GM23248 (cell line): Measurements from ENCODE around the gene CHST11. TPM values are rescaled to one million over a fixed set of nuclear protein-coding genes. Genes with fewer than 3 reads are reported as not detected.

Experiments used
- DNase-seq: peaks from one replicate; pipeline ENCODE4 v3.0.0-alpha.2; 2015
- H2AFZ ChIP-seq: fragments of 200-600 bp; sonication (generic); 2 replicates; pipeline ENCODE4 v1.6.1; 2016; ENCODE audit warnings: antibody characterized with exemption
- H3F3A ChIP-seq: fragments of 200-600 bp; sonication (generic); 2 replicates; pipeline ENCODE4 v1.6.1; 2016; ENCODE audit warnings: mild to moderate bottlenecking, antibody characterized with exemption, mixed run types; ENCODE audit not compliant: insufficient read depth
- H3K27ac ChIP-seq: fragments of 200-600 bp; sonication (generic); 2 replicates; pipeline ENCODE4 v1.5.1; 2016; ENCODE audit warnings: mild to moderate bottlenecking
- H3K27me3 ChIP-seq: fragments of 200-600 bp; sonication (generic); replicated peaks from 2 replicates; pipeline ENCODE4 v1.6.1; 2016; ENCODE audit warnings: mild to moderate bottlenecking; ENCODE audit not compliant: insufficient read depth
- H3K36me3 ChIP-seq: fragments of 200-600 bp; sonication (generic); 2 replicates; pipeline ENCODE4 v1.6.1; 2016; ENCODE audit warnings: low read depth, mild to moderate bottlenecking
- H3K4me1 ChIP-seq: fragments of 200-600 bp; sonication (generic); 2 replicates; pipeline ENCODE4 v1.6.1; 2016; ENCODE audit warnings: mild to moderate bottlenecking; ENCODE audit not compliant: insufficient read depth
- H3K4me2 ChIP-seq: fragments of 200-600 bp; sonication (generic); one replicate; pipeline ENCODE4 v1.6.1; 2016; ENCODE audit warnings: mild to moderate bottlenecking; ENCODE audit not compliant: unreplicated experiment
- H3K4me3 ChIP-seq: fragments of 200-600 bp; sonication (generic); 2 replicates; pipeline ENCODE4 v1.5.1; 2016; ENCODE audit warnings: mild to moderate bottlenecking
- H3K79me2 ChIP-seq: fragments of 200-600 bp; sonication (generic); 2 replicates; pipeline ENCODE4 v1.6.1; 2016; ENCODE audit warnings: mild to moderate bottlenecking; ENCODE audit not compliant: insufficient read depth
- H3K9ac ChIP-seq: fragments of 200-600 bp; sonication (generic); 2 replicates; pipeline ENCODE4 v1.6.1; 2016; ENCODE audit warnings: mild to moderate bottlenecking
- H3K9me2 ChIP-seq: fragments of 200-600 bp; sonication (generic); 2 replicates; pipeline ENCODE4 v1.6.1; 2016; ENCODE audit warnings: mixed run types, mild to moderate bottlenecking, moderate library complexity; ENCODE audit not compliant: insufficient read depth
- H3K9me3 ChIP-seq: fragments of 200-600 bp; sonication (generic); one replicate; pipeline ENCODE4 v1.6.1; 2017; ENCODE audit warnings: low read depth
- H4K20me1 ChIP-seq: fragments of 200-600 bp; sonication (generic); 2 replicates; pipeline ENCODE4 v1.6.0; 2016; ENCODE audit not compliant: insufficient read depth
- EZH2 ChIP-seq: fragments of 200-600 bp; sonication (generic); IDR thresholded peaks from 2 replicates; pipeline ENCODE4 v1.6.1; 2018; ENCODE audit warnings: antibody characterized with exemption, mild to moderate bottlenecking; ENCODE audit not compliant: insufficient read depth, poor library complexity, severe bottlenecking
- EZH2phosphoT487 ChIP-seq: fragments of 200-600 bp; sonication (generic); IDR thresholded peaks from 2 replicates; pipeline ENCODE4 v1.6.1; 2018; ENCODE audit warnings: antibody characterized with exemption, moderate library complexity, mild to moderate bottlenecking, low read depth; ENCODE audit not compliant: insufficient read depth
- WGBS, 2 experiments: methylation state at CpG; one replicate each; pipeline ENCODE4 v1.1.6; 2015 to 2017; ENCODE audit warnings: low lambda C conversion rate in 2 of 2, low coverage in 1 of 2; ENCODE audit errors: missing lambda C conversion rate in 2 of 2; 5-methylcytosine and 5-hydroxymethylcytosine counted together
- in situ Hi-C: fragments of 300-500 bp; cut with MboI; formaldehyde crosslinking; loops from 2 replicates; pipeline ENCODE4 v1.15.0; 2020
- polyA plus RNA-seq: library from polyadenylated mRNA; unstranded; fragments of >200 nt; fragmentation: Nextera tagmentation; extraction: Ambion mirVana; gene quantifications from 2 replicates; pipeline ENCODE4 v1.2.1, GENCODE V29; 2016
- total RNA-seq: library from RNA; depleted of rRNA; stranded (reverse); fragments of >200 nt; shearing (Covaris generic); gene quantifications from 2 replicates; pipeline ENCODE4 v1.2.3, GENCODE V29; 2014

The CHST11 gene
- total and polyA plus RNA-seq, 2 experiments from 2014 or later, result 3.7 to 5.4 TPM

DNA sequence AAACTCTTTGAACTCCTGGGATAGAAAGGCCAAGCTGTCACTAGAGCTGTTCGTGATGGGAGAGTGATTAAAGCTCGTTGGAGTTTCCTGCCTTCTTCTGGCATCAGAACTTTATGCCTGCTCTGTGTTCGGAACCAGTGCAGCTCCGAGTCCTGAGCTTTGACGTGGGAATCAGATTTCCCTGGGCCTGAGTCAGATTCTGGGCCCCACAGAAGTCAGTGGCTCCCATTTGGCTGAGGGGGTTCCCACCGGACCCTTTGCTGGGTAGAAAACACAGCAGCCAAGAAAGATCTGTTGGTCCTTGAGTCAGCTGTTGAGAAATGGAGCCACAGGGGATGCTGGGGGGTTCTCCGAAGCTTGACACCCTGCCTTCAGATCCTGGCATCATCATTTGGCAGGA lies 238.0 kb downstream of the CHST11 start:
- 41 to 48% methylated on average over 7 of the region's 7 CpGs for WGBS, 2 experiments
- H3K9ac ChIP-seq, result peak overlapping the region; percentile 64
- no peak overlapping the region for H3K4me3 ChIP-seq
- no peaks in the 10 kb centered on the region for H3K9me2 ChIP-seq
- H3K27me3 ChIP-seq, result no peaks in the 10 kb centered on the region
- no peaks in the 10 kb centered on the region for H4K20me1 ChIP-seq
- peak; percentile 48 for DNase-seq
- peaks cover 58% of the 10 kb centered on the region for H3K4me1 ChIP-seq
- H3F3A ChIP-seq, result peaks cover 42% of the 10 kb centered on the region
- H3K4me2 ChIP-seq, result no peak overlapping the region
- TF ChIP-seq EZH2phosphoT487, result no peak
- no peaks in the 10 kb centered on the region for H3K36me3 ChIP-seq
- no peaks in the 10 kb centered on the region for H3K79me2 ChIP-seq
- H3K27ac ChIP-seq, result peak overlapping the region; percentile 90
- in situ Hi-C loops, result no loop called here
- H2AFZ ChIP-seq, result no peak overlapping the region
- H3K9me3 ChIP-seq, result no peaks in the 10 kb centered on the region

DNA sequence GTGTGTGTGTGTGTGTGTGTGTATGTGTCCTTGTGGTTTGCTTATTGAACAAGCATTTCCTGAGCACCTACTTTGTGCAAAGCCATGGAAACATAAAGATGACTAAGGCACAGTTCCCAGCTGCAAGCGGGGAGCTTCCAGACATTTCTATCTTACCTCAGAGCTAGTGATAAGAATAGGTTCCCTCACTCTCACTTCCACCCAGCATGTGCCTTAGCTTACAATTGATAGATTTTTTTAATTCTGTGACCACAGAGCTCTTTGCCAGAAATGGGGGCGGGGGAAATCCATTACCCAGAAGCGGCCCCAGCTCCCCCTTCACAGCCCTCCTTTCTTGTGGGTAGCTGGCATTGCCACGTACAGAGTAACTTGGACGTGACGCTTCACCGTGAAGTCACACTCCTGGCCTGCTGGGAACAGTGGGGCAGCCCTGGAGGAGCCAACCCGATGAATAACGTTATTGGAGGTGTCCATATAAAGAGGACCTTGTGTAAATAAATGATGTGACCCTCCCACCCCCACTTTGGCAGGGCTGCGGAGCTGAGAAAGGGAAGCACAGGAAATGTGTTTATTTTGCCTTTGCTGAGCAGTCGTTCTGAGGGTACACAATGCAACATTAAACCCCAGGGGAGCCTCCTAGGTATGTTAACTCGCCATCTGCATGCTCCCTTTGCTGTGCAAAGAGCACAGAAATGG lies 238.9 kb downstream of the CHST11 start:
- H3K9ac ChIP-seq, result peak overlapping the region; percentile 64
- no peaks in the 10 kb centered on the region for H4K20me1 ChIP-seq
- H3K27me3 ChIP-seq, result no peaks in the 10 kb centered on the region
- H3K9me2 ChIP-seq, result no peaks in the 10 kb centered on the region
- peak overlapping the region; percentile 90 for H3K27ac ChIP-seq
- peaks cover 66% of the 10 kb centered on the region for H3K4me1 ChIP-seq
- H3K36me3 ChIP-seq, result no peaks in the 10 kb centered on the region
- H3K9me3 ChIP-seq, result no peaks in the 10 kb centered on the region
- H3F3A ChIP-seq, result peaks cover 47% of the 10 kb centered on the region
- H3K4me2 ChIP-seq, result peak overlapping the region; percentile 37
- no peak for TF ChIP-seq EZH2
- TF ChIP-seq EZH2phosphoT487, result no peak
- H2AFZ ChIP-seq, result no peak overlapping the region
- WGBS, 2 experiments, result 9 to 11% methylated on average over 12 of the region's 12 CpGs
- peak; percentile 97 for DNase-seq
- no peaks in the 10 kb centered on the region for H3K79me2 ChIP-seq
- in situ Hi-C loops, result no loop called here
- H3K4me3 ChIP-seq, result peak overlapping the region; percentile 19; the same call in 1 of the 2 replicates

DNA sequence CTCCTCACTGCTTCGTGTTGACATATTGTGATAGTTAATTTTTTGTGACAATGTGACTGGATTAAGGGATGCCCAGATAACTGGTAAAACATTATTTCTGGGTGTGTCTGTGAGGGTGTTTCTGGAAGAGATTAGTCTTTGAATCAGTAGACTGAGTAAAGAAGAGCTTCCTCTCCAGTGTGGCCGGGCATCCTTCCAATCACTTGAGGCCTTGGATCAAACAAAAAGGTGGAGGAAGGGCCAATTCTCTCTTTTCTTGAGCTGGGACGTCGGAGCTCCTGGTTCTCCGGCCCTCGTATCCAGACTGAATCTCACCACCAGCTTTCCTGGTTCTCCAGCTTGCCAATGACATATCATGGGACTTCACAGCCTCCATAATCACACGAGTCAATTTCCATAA lies 240.4 kb downstream of the CHST11 start:
- in situ Hi-C loops, result no loop called here
- H3K36me3 ChIP-seq, result no peaks in the 10 kb centered on the region
- H3K9me2 ChIP-seq, result no peaks in the 10 kb centered on the region
- peak overlapping the region; percentile 37 for H3K4me2 ChIP-seq
- no peaks in the 10 kb centered on the region for H3K27me3 ChIP-seq
- DNase-seq, result peak; percentile 37
- H3K9ac ChIP-seq, result no peak overlapping the region
- no peaks in the 10 kb centered on the region for H3K9me3 ChIP-seq
- no peak overlapping the region for H3K4me3 ChIP-seq
- no peaks in the 10 kb centered on the region for H4K20me1 ChIP-seq
- no peak overlapping the region for H2AFZ ChIP-seq
- H3K79me2 ChIP-seq, result no peaks in the 10 kb centered on the region
- 0 out of 2 replicates have a peak overlapping the region, but pooled peaks have one; percentile 90 for H3K27ac ChIP-seq
- peaks cover 48% of the 10 kb centered on the region for H3F3A ChIP-seq
- peaks cover 68% of the 10 kb centered on the region for H3K4me1 ChIP-seq
- WGBS, 2 experiments, result 43 to 49% methylated on average over 7 of the region's 7 CpGs
- TF ChIP-seq EZH2phosphoT487 (no peak), EZH2 (no peak)

DNA sequence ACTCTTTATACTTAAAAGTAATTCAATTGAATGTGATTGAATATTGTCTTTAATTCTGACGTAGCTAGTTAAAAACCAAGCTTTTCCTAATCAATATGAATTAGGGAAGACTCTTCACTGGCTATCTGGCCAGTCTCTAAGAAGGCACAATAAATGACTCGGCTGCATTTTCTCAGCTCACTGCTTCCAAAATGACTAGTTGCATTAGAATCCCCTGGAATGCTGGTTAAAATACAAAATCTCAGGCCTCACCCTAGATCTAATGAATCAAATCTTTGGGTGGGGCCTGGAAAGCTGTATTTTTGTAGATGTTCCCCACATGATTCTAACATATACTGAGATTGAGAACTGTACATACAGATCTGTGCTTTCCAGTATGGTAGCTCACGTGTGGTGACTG lies 242.1 kb downstream of the CHST11 start:
- 35 to 37% methylated on average over 3 of the region's 3 CpGs for whole genome bisulfite sequencing, 2 experiments
- peak overlapping the region; percentile 22 for H3K4me2 ChIP-seq
- peaks cover 53% of the 10 kb centered on the region for H3F3A ChIP-seq
- peak overlapping the region; percentile 63 for H3K27ac ChIP-seq
- no peak overlapping the region for H2AFZ ChIP-seq
- H3K4me1 ChIP-seq, result peaks cover 79% of the 10 kb centered on the region
- DNase-seq, result peak; percentile 82
- peak overlapping the region; percentile 36 for H3K9ac ChIP-seq
- in situ Hi-C loops, result no loop called here
- no peak overlapping the region for H3K4me3 ChIP-seq
- no peaks in the 10 kb centered on the region for H3K9me3 ChIP-seq
- H3K36me3 ChIP-seq, result no peaks in the 10 kb centered on the region
- no peaks in the 10 kb centered on the region for H3K9me2 ChIP-seq
- no peaks in the 10 kb centered on the region for H3K79me2 ChIP-seq
- no peak for TF ChIP-seq EZH2phosphoT487
- TF ChIP-seq EZH2, result no peak
- no peaks in the 10 kb centered on the region for H3K27me3 ChIP-seq
- no peaks in the 10 kb centered on the region for H4K20me1 ChIP-seq
